Liver (tissue), 9 donors: ENCODE measurements around the gene CFH. TPM values are rescaled to one million over a fixed set of nuclear protein-coding genes. Genes with fewer than 3 reads are reported as not detected.

Experiments
- DNase-seq: peaks from one replicate; pipeline ENCODE4 v3.0.0-alpha.2; 2017; ENCODE audit warnings: low spot score
- H3K27ac ChIP-seq, 2 donors: one replicate each; pipeline ENCODE4 v1.7.0; 2013; ENCODE audit warnings: inconsistent platforms in 2 of 2, low read length in 2 of 2, control low read depth in 1 of 2, low read depth in 1 of 2, mild to moderate bottlenecking in 1 of 2
- H3K27me3 ChIP-seq, 4 donors: one replicate each; pipeline versions ENCODE4 v1.6.1 to v1.7.0; 2013; ENCODE audit warnings: low read length in 3 of 4, inconsistent platforms in 1 of 4, mild to moderate bottlenecking in 1 of 4, moderate library complexity in 1 of 4; ENCODE audit not compliant: control insufficient read depth in 4 of 4, insufficient read depth in 4 of 4
- H3K36me3 ChIP-seq, 4 donors: one replicate each; pipeline versions ENCODE4 v1.6.1 to v1.7.0; 2013; ENCODE audit warnings: low read length in 3 of 4, mild to moderate bottlenecking in 3 of 4, low read depth in 1 of 4, moderate library complexity in 1 of 4; ENCODE audit not compliant: control insufficient read depth in 4 of 4, insufficient read depth in 3 of 4
- H3K4me1 ChIP-seq, 4 donors: one replicate each; pipeline versions ENCODE4 v1.6.1 to v1.7.0; 2013; ENCODE audit warnings: low read length in 3 of 4, mild to moderate bottlenecking in 3 of 4, moderate library complexity in 1 of 4; ENCODE audit not compliant: control insufficient read depth in 4 of 4, insufficient read depth in 4 of 4
- H3K4me3 ChIP-seq, 3 donors: one replicate each; pipeline versions ENCODE4 v1.6.1 to v1.7.0; 2013; ENCODE audit warnings: low read length in 3 of 3, control low read depth in 1 of 3, low read depth in 1 of 3, mild to moderate bottlenecking in 1 of 3
- H3K9ac ChIP-seq, 2 donors: one replicate each; pipeline ENCODE4 v1.7.0; 2013; ENCODE audit warnings: low read length in 2 of 2, mild to moderate bottlenecking in 2 of 2, moderate library complexity in 2 of 2, control low read depth in 1 of 2, low read depth in 1 of 2
- H3K9me3 ChIP-seq, 4 donors: one replicate each; pipeline versions ENCODE4 v1.6.1 to v1.7.0; 2013; ENCODE audit warnings: low read length in 3 of 4; ENCODE audit not compliant: control insufficient read depth in 4 of 4
- ATF3 ChIP-seq: IDR thresholded peaks from 2 replicates; pipeline ENCODE4 v1.6.1; 2016; ENCODE audit warnings: antibody characterized with exemption
- CTCF ChIP-seq: fragments of 150-350 bp; IDR thresholded peaks from 2 replicates; pipeline ENCODE4 v1.5.1; 2017; ENCODE audit warnings: improper control_type of control experiment, low read depth, low read length; ENCODE audit not compliant: missing input control
- FOXA1 ChIP-seq: IDR thresholded peaks from 2 replicates; pipeline ENCODE4 v1.6.1; 2016; ENCODE audit warnings: antibody characterized with exemption
- FOXA2 ChIP-seq: IDR thresholded peaks from 2 replicates; pipeline ENCODE4 v1.6.1; 2016; ENCODE audit warnings: antibody characterized with exemption
- GABPA ChIP-seq, 2 donors: IDR thresholded peaks in 1 of 2; conservative IDR thresholded peaks in 1 of 2; 2 replicates each; pipeline ENCODE4 v1.6.1; 2016; ENCODE audit warnings: antibody characterized with exemption in 2 of 2, mild to moderate bottlenecking in 1 of 2, moderate library complexity in 1 of 2
- HNF4G ChIP-seq: IDR thresholded peaks from 2 replicates; pipeline ENCODE4 v1.6.1; 2016; ENCODE audit warnings: antibody characterized with exemption
- JUND ChIP-seq, 2 donors: IDR thresholded peaks; 2 replicates each; pipeline ENCODE4 v1.6.1; 2016; ENCODE audit warnings: antibody characterized with exemption in 2 of 2
- MAX ChIP-seq: IDR thresholded peaks from 2 replicates; pipeline ENCODE4 v1.6.1; 2016; ENCODE audit warnings: antibody characterized with exemption
- NR2F2 ChIP-seq: IDR thresholded peaks from 2 replicates; pipeline ENCODE4 v1.6.1; 2016; ENCODE audit warnings: antibody characterized with exemption
- REST ChIP-seq: IDR thresholded peaks from 2 replicates; pipeline ENCODE4 v1.6.1; 2016; ENCODE audit warnings: antibody characterized with exemption, mild to moderate bottlenecking
- RXRA ChIP-seq, 2 donors: IDR thresholded peaks; 2 replicates each; pipeline ENCODE4 v1.6.1; 2017 to 2018; ENCODE audit warnings: antibody characterized with exemption in 2 of 2, mild to moderate bottlenecking in 1 of 2
- SP1 ChIP-seq: IDR thresholded peaks from 2 replicates; pipeline ENCODE4 v1.6.1; 2018; ENCODE audit warnings: antibody characterized with exemption, mild to moderate bottlenecking
- TAF1 ChIP-seq: conservative IDR thresholded peaks from 2 replicates; pipeline ENCODE4 v1.6.1; 2016; ENCODE audit warnings: antibody characterized with exemption, mild to moderate bottlenecking
- YY1 ChIP-seq: IDR thresholded peaks from 2 replicates; pipeline ENCODE4 v1.6.1; 2016; ENCODE audit warnings: antibody characterized with exemption, mild to moderate bottlenecking
- ZBTB33 ChIP-seq: IDR thresholded peaks from 2 replicates; pipeline ENCODE4 v1.6.1; 2016; ENCODE audit warnings: antibody characterized with exemption
- WGBS: extraction: QIAGEN DNeasy Blood & Tissue Kit; methylation state at CpG from one replicate; pipeline ENCODE4 v1.1.7; 2013; 5-methylcytosine and 5-hydroxymethylcytosine counted together
- polyA plus RNA-seq, 2 donors: library from polyadenylated mRNA; stranded (reverse) in 1 of 2; unstranded in 1 of 2; fragments of 200-250 nt in 1 of 2; fragments of >200 nt in 1 of 2; fragmentation: Nextera tagmentation in 1 of 2; extraction: Ambion mirVana in 1 of 2; gene quantifications; one replicate each; pipeline versions ENCODE4 v1.2.1 to v1.2.3, GENCODE V29; 2013 to 2015
- total RNA-seq, 2 donors: library from RNA; depleted of rRNA; stranded (reverse); fragments of >200 nt; gene quantifications; one replicate each; pipeline ENCODE4 v1.2.3, GENCODE V29; 2014
- donor health status: healthy.
- donor health status: healthy.
- donor health status: healthy.
- donor health status: healthy.
- donor health status: healthy.

CFH gene
- total and polyA plus RNA-seq, 4 donors = 554 to 1,479 (median 782) TPM

GRCh38 chr1:196734460-196734859, 82.6 kb downstream of the CFH start:
- Histone ChIP-seq H3K9me3 (peaks cover 0 to 4% (median 0%) of the 10 kb centered on the region in 4 donors), H3K36me3 (peaks cover 0 to 52% (median 37%) of the 10 kb centered on the region in 4 donors), H3K9ac (no peak overlapping the region), H3K27me3 (no peaks in the 10 kb centered on the region), H3K4me1 (peaks cover 2 to 36% (median 21%) of the 10 kb centered on the region in 4 donors), H3K4me3 (no peak overlapping the region), H3K27ac (peak overlapping the region; percentile 7 to 42)
- TF ChIP-seq REST (no peak), RXRA (IDR thresholded peaks at IDR 0.05) (no peak), FOXA1 (no peak), FOXA2 (no peak), CTCF (no peak), YY1 (no peak), MAX (no peak), SP1 (no peak), GABPA (IDR thresholded peaks at IDR 0.05 in 1 of 2, conservative IDR thresholded peaks at IDR 0.05 in 1 of 2) (no peak), ZBTB33 (no peak), NR2F2 (no peak), HNF4G (no peak), TAF1 (no peak), JUND (IDR thresholded peaks at IDR 0.05) (no peak)
- WGBS = 30% methylated on average over 2 of the region's 2 CpGs
- no peak for DNase-seq

- Histone ChIP-seq H3K4me1 (peaks cover 0 to 23% (median 14%) of the 10 kb centered on the region in 4 donors), H3K9ac (no peak overlapping the region), H3K9me3 (peaks cover 0 to 4% (median 0%) of the 10 kb centered on the region in 4 donors)
Measured at GRCh38 chr1:196738730-196739129, 86.9 kb downstream of the CFH start.

More at GRCh38 chr1:196738730-196739129, 86.9 kb downstream of the CFH start:
- TF ChIP-seq YY1 = no peak
- no peak for TF ChIP-seq HNF4G
- TF ChIP-seq ATF3 = no peak
- TF ChIP-seq NR2F2 = no peak
- TF ChIP-seq GABPA (IDR thresholded peaks at IDR 0.05 in 1 of 2, conservative IDR thresholded peaks at IDR 0.05 in 1 of 2) = no peak
- TF ChIP-seq ZBTB33 = no peak
- no peak for TF ChIP-seq REST
- TF ChIP-seq JUND (IDR thresholded peaks at IDR 0.05) = no peak
- Histone ChIP-seq H3K4me3 (no peak overlapping the region), H3K27ac (no peak overlapping the region), H3K27me3 (no peaks in the 10 kb centered on the region), H3K36me3 (peaks cover 3 to 68% (median 50%) of the 10 kb centered on the region in 4 donors)
- DNase-seq = no peak
